Brain microvascular endothelial cell (primary cell): ENCODE data around the gene IL17RB.

Experiments
- DNase-seq: peaks from one replicate; pipeline ENCODE4 v3.0.0-alpha.2; 2020
- H3K27ac ChIP-seq: fragments of 250-450 bp; sonication (Bioruptor Pico); 2 replicates; pipeline ENCODE4 v1.5.1; 2020; ENCODE audit warnings: mild to moderate bottlenecking, moderate library complexity
- H3K27me3 ChIP-seq: fragments of 250-450 bp; sonication (Bioruptor Pico); replicated peaks from 2 replicates; pipeline ENCODE4 v1.5.1; 2020; ENCODE audit warnings: mild to moderate bottlenecking
- H3K36me3 ChIP-seq: fragments of 250-450 bp; sonication (Bioruptor Pico); replicated peaks from 2 replicates; pipeline ENCODE4 v1.5.1; 2020; ENCODE audit warnings: mild to moderate bottlenecking
- H3K4me3 ChIP-seq: 2 replicates; pipeline ENCODE4 v1.5.1; 2011; ENCODE audit warnings: low read depth, mild to moderate bottlenecking, control low read depth, low read length, moderate library complexity
- in situ Hi-C: cut with HindIII; loops from 2 replicates; pipeline ENCODE4 v1.10.0; 2017; ENCODE audit warnings: low sequenced_read_pairs, low pct_ligation_motif_present
- TF ChIP-seq, protein P1 (sequence below): IDR thresholded peaks from 2 replicates; pipeline ENCODE4 v1.5.1; 2011; ENCODE audit warnings: low read depth, mild to moderate bottlenecking, moderate library complexity, low read length, control low read depth, inconsistent platforms; ENCODE audit errors: missing control alignments

IL17RB gene

DNA sequence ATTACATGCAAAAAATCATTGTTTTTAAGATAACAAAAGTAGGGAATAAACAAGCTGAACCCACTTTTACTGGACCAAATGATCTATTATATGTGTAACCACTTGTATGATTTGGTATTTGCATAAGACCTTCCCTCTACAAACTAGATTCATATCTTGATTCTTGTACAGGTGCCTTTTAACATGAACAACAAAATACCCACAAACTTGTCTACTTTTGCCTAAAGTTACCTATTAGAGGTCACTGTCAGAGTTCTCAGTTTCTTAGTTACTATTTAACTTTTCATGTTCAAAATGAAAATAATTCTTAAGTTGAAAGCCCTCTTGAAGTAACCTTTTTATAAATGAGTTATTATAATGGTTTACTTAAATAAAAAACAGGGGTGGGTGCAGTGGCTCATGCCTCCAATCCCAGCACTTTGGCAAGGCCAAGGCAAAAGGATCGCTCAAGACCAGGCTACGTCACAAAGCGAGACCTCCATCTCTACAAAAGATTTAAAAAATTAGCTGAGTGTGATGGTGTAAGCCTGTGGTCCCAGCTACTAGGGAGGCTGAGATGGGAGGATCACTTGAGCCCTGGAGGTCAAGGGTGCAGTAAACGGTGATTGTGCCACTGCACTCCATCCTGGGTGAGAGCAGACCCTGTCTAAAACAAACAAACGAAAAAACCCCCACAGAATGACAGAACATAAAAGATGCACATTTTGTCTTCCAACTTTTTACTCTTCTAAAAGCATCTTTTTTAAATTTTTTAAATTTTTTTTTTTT is 19.5 kb downstream of the IL17RB start:
- Histone ChIP-seq H3K27ac (no peak overlapping the region), H3K4me3 (no peak overlapping the region), H3K27me3 (no peaks in the 10 kb centered on the region), H3K36me3 (peaks cover 36% of the 10 kb centered on the region)
- in situ Hi-C loops, result no loop called here
- TF ChIP-seq, protein P1, sequence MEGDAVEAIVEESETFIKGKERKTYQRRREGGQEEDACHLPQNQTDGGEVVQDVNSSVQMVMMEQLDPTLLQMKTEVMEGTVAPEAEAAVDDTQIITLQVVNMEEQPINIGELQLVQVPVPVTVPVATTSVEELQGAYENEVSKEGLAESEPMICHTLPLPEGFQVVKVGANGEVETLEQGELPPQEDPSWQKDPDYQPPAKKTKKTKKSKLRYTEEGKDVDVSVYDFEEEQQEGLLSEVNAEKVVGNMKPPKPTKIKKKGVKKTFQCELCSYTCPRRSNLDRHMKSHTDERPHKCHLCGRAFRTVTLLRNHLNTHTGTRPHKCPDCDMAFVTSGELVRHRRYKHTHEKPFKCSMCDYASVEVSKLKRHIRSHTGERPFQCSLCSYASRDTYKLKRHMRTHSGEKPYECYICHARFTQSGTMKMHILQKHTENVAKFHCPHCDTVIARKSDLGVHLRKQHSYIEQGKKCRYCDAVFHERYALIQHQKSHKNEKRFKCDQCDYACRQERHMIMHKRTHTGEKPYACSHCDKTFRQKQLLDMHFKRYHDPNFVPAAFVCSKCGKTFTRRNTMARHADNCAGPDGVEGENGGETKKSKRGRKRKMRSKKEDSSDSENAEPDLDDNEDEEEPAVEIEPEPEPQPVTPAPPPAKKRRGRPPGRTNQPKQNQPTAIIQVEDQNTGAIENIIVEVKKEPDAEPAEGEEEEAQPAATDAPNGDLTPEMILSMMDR, result no peak
- DNase-seq, result no peak

DNA sequence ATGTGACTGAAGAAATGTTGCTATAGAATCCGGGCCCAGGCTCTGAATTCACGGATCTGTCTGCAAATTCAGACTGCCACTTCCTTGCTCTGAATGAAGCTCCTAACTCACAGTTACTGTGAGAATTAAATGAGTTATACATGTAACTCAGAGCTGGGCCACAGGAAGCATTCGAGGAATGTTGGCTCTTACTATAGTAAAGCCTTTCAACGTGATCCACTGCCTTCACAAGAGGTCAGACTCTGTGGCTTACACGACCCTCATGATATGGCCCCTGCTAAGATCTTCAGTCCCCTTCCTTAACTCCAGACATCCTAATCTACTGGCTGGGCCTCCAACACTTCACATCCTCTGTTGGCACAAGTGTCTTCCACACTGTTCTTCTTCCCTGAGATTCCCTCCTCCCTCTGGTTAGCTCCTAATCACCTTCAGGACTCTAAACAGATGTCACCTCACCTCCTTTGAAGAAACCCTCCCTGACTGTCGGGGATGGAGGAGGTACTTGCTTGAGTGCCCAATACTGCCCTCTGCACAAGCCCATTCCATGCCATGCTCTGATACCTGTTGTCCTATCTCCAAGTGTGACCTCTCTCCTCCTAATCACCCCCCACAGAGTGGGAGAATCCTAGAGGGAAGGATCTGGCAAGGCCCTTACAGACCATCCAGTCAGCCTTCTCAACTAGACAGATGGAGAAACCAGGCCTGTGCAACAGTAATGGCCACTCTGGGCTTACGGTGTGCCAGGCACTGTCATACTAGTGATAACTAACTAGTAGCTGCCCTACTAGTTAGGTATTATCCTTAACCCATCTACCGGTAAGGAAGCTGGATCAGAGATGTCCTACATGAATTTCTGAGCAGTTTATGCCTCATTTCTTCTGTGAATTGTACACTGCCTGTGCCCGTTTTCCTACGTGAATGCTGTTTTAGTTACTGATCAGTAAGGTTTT is 34.3 kb downstream of the IL17RB start:
- in situ Hi-C loops, result no loop called here
- TF ChIP-seq, protein P1, result no peak
- H3K27me3 ChIP-seq, result no peaks in the 10 kb centered on the region
- H3K27ac ChIP-seq, result peak overlapping the region; percentile 63
- H3K36me3 ChIP-seq, result peaks cover 28% of the 10 kb centered on the region
- H3K4me3 ChIP-seq, result peak overlapping the region; percentile 94
- peak; percentile 33 for DNase-seq

DNA sequence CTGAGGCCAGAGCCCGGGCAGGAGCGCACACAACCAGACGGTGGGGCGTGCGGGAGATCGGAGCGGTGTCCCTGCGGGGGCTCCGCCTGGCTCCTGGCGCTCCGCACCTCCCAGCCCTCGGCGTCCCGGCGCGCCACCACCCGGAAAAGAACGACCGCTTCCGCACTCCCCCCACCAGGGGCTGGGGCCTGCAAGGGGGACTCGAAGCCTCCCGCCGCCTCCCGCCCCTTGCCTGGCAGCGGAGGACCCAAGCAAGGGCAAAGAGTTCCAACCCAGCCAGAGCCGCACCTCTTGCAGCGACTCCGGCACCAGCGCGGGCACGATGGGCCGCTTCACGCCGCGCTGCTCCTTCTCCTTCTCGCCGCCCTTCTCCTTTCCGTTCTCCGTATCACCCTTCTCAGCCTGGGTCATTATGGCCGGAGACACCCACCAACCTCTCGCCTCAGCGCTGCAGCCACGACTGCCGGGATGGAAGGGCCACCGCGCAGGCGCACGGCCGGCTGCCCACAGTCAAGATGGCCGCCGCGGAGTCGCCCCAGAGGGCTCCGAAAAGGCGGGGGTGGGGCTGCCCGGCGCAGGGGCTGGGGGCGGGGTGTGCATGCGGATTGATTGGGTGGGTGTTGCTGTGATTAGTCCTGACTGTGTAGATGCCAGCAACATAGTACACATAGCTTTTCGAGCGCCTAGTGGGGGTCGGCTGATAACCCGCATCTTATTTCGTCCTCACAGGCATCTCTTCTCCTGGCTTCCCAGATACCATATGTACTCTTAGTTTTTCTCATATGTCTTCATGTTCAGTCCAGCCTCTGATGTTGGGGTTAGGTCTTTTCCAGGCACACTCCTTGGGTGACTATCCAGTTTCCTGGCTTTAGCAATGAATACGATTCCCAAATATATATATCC is 35.6 kb downstream of the IL17RB start, which contains the start of gene ACTR8:
ACTR8 (minus strand) TSS at position 462 of the 903 bp plus-strand sequence; CDS start at position 411, 51 bp downstream.
- in situ Hi-C loops, result no loop called here
- DNase-seq, result peak; percentile 79
- H3K27me3 ChIP-seq, result no peaks in the 10 kb centered on the region
- TF ChIP-seq, protein P1, result peak; percentile 16
- H3K36me3 ChIP-seq, result peaks cover 20% of the 10 kb centered on the region
- H3K27ac ChIP-seq, result peak within 1 kb of the TSS; percentile 63
- H3K4me3 ChIP-seq, result peak within 1 kb of the TSS; percentile 94

DNA sequence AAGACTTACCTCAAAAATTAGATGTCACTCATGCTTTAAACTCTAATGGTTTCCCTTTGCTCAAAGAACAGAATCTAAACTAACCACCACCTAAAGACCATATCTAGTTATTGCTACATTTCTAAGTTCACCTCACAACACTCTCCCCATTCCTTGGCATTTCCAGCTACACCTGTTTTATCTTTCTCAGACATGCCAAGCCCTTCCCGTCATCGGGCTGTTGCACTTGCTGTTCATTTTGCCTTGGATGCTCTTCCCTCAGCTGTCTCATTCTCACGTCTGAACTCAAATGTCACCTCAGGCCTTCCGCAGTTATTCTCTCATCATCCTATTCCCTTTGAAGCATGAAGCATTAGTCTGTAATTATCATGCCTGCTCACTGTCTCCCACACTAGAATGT is 36.6 kb downstream of the IL17RB start:
- DNase-seq, result no peak
- Histone ChIP-seq H3K27me3 (no peaks in the 10 kb centered on the region), H3K4me3 (no peak overlapping the region), H3K36me3 (peaks cover 10% of the 10 kb centered on the region), H3K27ac (no peak overlapping the region)
- TF ChIP-seq, protein P1, result no peak
- in situ Hi-C loops, result no loop called here

DNA sequence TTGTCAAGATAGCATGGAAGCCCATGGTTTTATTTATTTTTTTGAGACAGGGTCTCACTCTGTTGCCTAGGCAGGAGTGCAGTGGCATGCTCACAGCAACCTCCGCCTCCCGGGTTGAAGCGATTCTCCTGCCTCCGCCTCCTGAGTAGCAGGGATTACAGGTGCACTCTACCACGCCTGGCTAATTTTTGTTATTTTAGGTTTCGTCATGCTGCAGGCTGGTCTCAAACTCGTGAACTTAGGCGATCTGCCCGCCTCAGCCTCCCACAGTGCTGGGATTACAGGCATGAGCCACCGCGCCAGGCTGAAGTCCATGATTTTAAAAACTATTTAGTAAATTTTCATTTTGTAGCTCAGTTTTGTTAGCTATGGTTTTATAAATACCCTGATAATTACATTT is 38.3 kb downstream of the IL17RB start:
- H3K27ac ChIP-seq, result no peak overlapping the region
- no peak overlapping the region for H3K4me3 ChIP-seq
- in situ Hi-C loops, result no loop called here
- peaks cover 2% of the 10 kb centered on the region for H3K36me3 ChIP-seq
- no peak for DNase-seq
- TF ChIP-seq, protein P1, result no peak
- H3K27me3 ChIP-seq, result no peaks in the 10 kb centered on the region
